Measurements from ENCODE around the gene ZDHHC7.
A peak's percentile ranks its signal among the peaks of the same experiment; 100 is the strongest.
"Not testable (repeated sequence)": the region's sequence is repeated elsewhere in the genome, so short reads cannot be mapped to it uniquely, and the experiment has no call there.

Gene ZDHHC7

GRCh38 chr16:85036236-85037049 is 25.1 kb upstream of the ZDHHC7 start:
- H3K4me3 Mint-ChIP-seq = no peak overlapping the region
- DNase-seq (ENCODE audit: low spot score in 2 of 2) (no peak), ATAC-seq (ENCODE audit: low read depth) (no peak)
- peaks cover 2% of the 10 kb centered on the region for H3K36me3 Mint-ChIP-seq
- H3K27me3 Mint-ChIP-seq = peaks cover 3% of the 10 kb centered on the region
- H3K4me1 Mint-ChIP-seq = no peaks in the 10 kb centered on the region
- no peaks in the 10 kb centered on the region for H3K9me3 Mint-ChIP-seq
- no peak overlapping the region for H3K27ac Mint-ChIP-seq

GRCh38 chr16:85034591-85035433 is 23.5 kb upstream of the ZDHHC7 start:
- no peak overlapping the region for H3K4me3 Mint-ChIP-seq
- H3K27me3 Mint-ChIP-seq = peaks cover 3% of the 10 kb centered on the region
- no peaks in the 10 kb centered on the region for H3K9me3 Mint-ChIP-seq
- no peaks in the 10 kb centered on the region for H3K4me1 Mint-ChIP-seq
- no peak overlapping the region for H3K27ac Mint-ChIP-seq
- H3K36me3 Mint-ChIP-seq = peaks cover 2% of the 10 kb centered on the region
- ATAC-seq (ENCODE audit: low read depth) (no peak), DNase-seq (ENCODE audit: low spot score in 2 of 2) (no peak)

GRCh38 chr16:85033171-85033570 is 21.8 kb upstream of the ZDHHC7 start:
- Mint-ChIP-seq H3K4me3 (no peak overlapping the region), H3K36me3 (peaks cover 2% of the 10 kb centered on the region), H3K27me3 (peaks cover 3% of the 10 kb centered on the region), H3K27ac (no peak overlapping the region), H3K4me1 (peaks cover 14% of the 10 kb centered on the region), H3K9me3 (no peaks in the 10 kb centered on the region)
- ATAC-seq (ENCODE audit: low read depth) (no peak), DNase-seq (ENCODE audit: low spot score in 2 of 2) (no peak)

GRCh38 chr16:85032187-85032586 is 20.9 kb upstream of the ZDHHC7 start:
- H3K36me3 Mint-ChIP-seq; DNase-seq (ENCODE audit: low spot score in 2 of 2); ATAC-seq (ENCODE audit: low read depth); H3K9me3 Mint-ChIP-seq; H3K27me3 Mint-ChIP-seq; H3K27ac Mint-ChIP-seq; H3K4me3 Mint-ChIP-seq: not testable (repeated sequence)
- peaks cover 18% of the 10 kb centered on the region for H3K4me1 Mint-ChIP-seq

GRCh38 chr16:85031451-85031850 is 20.1 kb upstream of the ZDHHC7 start:
- H3K4me3 Mint-ChIP-seq = no peak overlapping the region
- DNase-seq (ENCODE audit: low spot score in 2 of 2) (no peak), ATAC-seq (ENCODE audit: low read depth) (no peak)
- peaks cover 3% of the 10 kb centered on the region for H3K27me3 Mint-ChIP-seq
- H3K36me3 Mint-ChIP-seq = peaks cover 2% of the 10 kb centered on the region
- peaks cover 22% of the 10 kb centered on the region for H3K4me1 Mint-ChIP-seq
- H3K27ac Mint-ChIP-seq = no peak overlapping the region
- no peaks in the 10 kb centered on the region for H3K9me3 Mint-ChIP-seq

GRCh38 chr16:85029981-85030401 is 18.7 kb upstream of the ZDHHC7 start:
- Mint-ChIP-seq H3K27me3 (peaks cover 3% of the 10 kb centered on the region), H3K9me3 (no peaks in the 10 kb centered on the region), H3K4me1 (peaks cover 29% of the 10 kb centered on the region), H3K27ac (no peak overlapping the region), H3K4me3 (no peak overlapping the region), H3K36me3 (peaks cover 2% of the 10 kb centered on the region)
- no peak for ATAC-seq (ENCODE audit: low read depth)
- no peak for DNase-seq (ENCODE audit: low spot score in 2 of 2)

- H3K27ac Mint-ChIP-seq = no peak overlapping the region
- H3K27me3 Mint-ChIP-seq = peaks cover 3% of the 10 kb centered on the region
- DNase-seq (ENCODE audit: low spot score in 2 of 2) = peak in 1 of 2 donors; percentile 3
- ATAC-seq (ENCODE audit: low read depth) = no peak
- H3K9me3 Mint-ChIP-seq = no peaks in the 10 kb centered on the region
- peak overlapping the region; percentile 95 for H3K4me3 Mint-ChIP-seq
- H3K36me3 Mint-ChIP-seq = peaks cover 2% of the 10 kb centered on the region
- peaks cover 29% of the 10 kb centered on the region for H3K4me1 Mint-ChIP-seq
Observed at GRCh38 chr16:85029408-85029784, 18.1 kb upstream of the ZDHHC7 start.

- Mint-ChIP-seq H3K4me3 (peak overlapping the region; percentile 95), H3K27ac (peak overlapping the region; percentile 91), H3K36me3 (peaks cover 2% of the 10 kb centered on the region), H3K4me1 (peaks cover 29% of the 10 kb centered on the region), H3K9me3 (no peaks in the 10 kb centered on the region), H3K27me3 (peaks cover 1% of the 10 kb centered on the region)
- ATAC-seq (ENCODE audit: low read depth) = peak; percentile 48
- DNase-seq (ENCODE audit: low spot score in 2 of 2) = peak; percentile 22 to 37
Observed at GRCh38 chr16:85028685-85029407, 17.5 kb upstream of the ZDHHC7 start.

- Mint-ChIP-seq H3K9me3 (no peaks in the 10 kb centered on the region), H3K4me3 (peak overlapping the region; percentile 95), H3K4me1 (peaks cover 29% of the 10 kb centered on the region), H3K27me3 (no peaks in the 10 kb centered on the region), H3K36me3 (peaks cover 2% of the 10 kb centered on the region), H3K27ac (peak overlapping the region; percentile 91)
- DNase-seq (ENCODE audit: low spot score in 2 of 2) (no peak), ATAC-seq (ENCODE audit: low read depth) (peak; percentile 23)
Observed at GRCh38 chr16:85027958-85028684, 16.8 kb upstream of the ZDHHC7 start.

- H3K36me3 Mint-ChIP-seq = peaks cover 2% of the 10 kb centered on the region
- peaks cover 29% of the 10 kb centered on the region for H3K4me1 Mint-ChIP-seq
- H3K4me3 Mint-ChIP-seq = peak within 1 kb of the TSS; percentile 95
- peak within 1 kb of the TSS; percentile 91 for H3K27ac Mint-ChIP-seq
- ATAC-seq (ENCODE audit: low read depth) = peak; percentile 85
- DNase-seq (ENCODE audit: low spot score in 2 of 2) = peak; percentile 98
- H3K27me3 Mint-ChIP-seq = no peaks in the 10 kb centered on the region
- no peaks in the 10 kb centered on the region for H3K9me3 Mint-ChIP-seq
Observed at GRCh38 chr16:85027349-85027957, 16.1 kb upstream of the ZDHHC7 start, which contains the start of gene KIAA0513. Gene KIAA0513 (plus strand): TSS chr16:85027795. CDS start chr16:85067072, 39,277 bp downstream.

GRCh38 chr16:85026703-85027102 is 15.4 kb upstream of the ZDHHC7 start:
- peak overlapping the region; percentile 60 for H3K4me3 Mint-ChIP-seq
- no peaks in the 10 kb centered on the region for H3K27me3 Mint-ChIP-seq
- no peaks in the 10 kb centered on the region for H3K9me3 Mint-ChIP-seq
- ATAC-seq (ENCODE audit: low read depth) (no peak), DNase-seq (ENCODE audit: low spot score in 2 of 2) (no peak)
- H3K4me1 Mint-ChIP-seq = peaks cover 29% of the 10 kb centered on the region
- H3K27ac Mint-ChIP-seq = no peak overlapping the region
- H3K36me3 Mint-ChIP-seq = no peaks in the 10 kb centered on the region

- H3K27ac Mint-ChIP-seq = peak overlapping the region; percentile 14
- peaks cover 32% of the 10 kb centered on the region for H3K4me1 Mint-ChIP-seq
- ATAC-seq (ENCODE audit: low read depth) (no peak), DNase-seq (ENCODE audit: low spot score in 2 of 2) (no peak)
- peaks cover 2% of the 10 kb centered on the region for H3K9me3 Mint-ChIP-seq
- no peaks in the 10 kb centered on the region for H3K27me3 Mint-ChIP-seq
- no peak overlapping the region for H3K4me3 Mint-ChIP-seq
- no peaks in the 10 kb centered on the region for H3K36me3 Mint-ChIP-seq
Observed at GRCh38 chr16:85025781-85026653, 14.7 kb upstream of the ZDHHC7 start.

All from memory B cell (primary cell).